ENCODE measurements around the gene MAGEC2.

GRCh38 chrX:142244568-142244967 is 39.5 kb upstream of the MAGEC2 start:
- TF ChIP-seq, protein P1, sequence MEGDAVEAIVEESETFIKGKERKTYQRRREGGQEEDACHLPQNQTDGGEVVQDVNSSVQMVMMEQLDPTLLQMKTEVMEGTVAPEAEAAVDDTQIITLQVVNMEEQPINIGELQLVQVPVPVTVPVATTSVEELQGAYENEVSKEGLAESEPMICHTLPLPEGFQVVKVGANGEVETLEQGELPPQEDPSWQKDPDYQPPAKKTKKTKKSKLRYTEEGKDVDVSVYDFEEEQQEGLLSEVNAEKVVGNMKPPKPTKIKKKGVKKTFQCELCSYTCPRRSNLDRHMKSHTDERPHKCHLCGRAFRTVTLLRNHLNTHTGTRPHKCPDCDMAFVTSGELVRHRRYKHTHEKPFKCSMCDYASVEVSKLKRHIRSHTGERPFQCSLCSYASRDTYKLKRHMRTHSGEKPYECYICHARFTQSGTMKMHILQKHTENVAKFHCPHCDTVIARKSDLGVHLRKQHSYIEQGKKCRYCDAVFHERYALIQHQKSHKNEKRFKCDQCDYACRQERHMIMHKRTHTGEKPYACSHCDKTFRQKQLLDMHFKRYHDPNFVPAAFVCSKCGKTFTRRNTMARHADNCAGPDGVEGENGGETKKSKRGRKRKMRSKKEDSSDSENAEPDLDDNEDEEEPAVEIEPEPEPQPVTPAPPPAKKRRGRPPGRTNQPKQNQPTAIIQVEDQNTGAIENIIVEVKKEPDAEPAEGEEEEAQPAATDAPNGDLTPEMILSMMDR (IDR thresholded peaks at IDR 0.05): no peak
- TF ChIP-seq POLR2A (IDR thresholded peaks at IDR 0.05) (no peak), EP300 (IDR thresholded peaks at IDR 0.05) (no peak)

Measured in stomach (tissue), 4 donors.